ENCODE data around the gene KPNB1.

KPNB1 gene

GRCh38 chr17:47733047-47733673 is 83.4 kb downstream of the KPNB1 start, which contains the start of gene TBX21:
Gene TBX21 (plus strand): TSS chr17:47733236. CDS start chr17:47733455, 219 bp downstream.
- DNase-seq, result peak; percentile 82

- DNase-seq, result no peak
These were observed 84.1 kb downstream of the KPNB1 start for GRCh38 chr17:47733674-47734410.

GRCh38 chr17:47735139-47735464 is 85.4 kb downstream of the KPNB1 start:
- DNase-seq, result no peak
